ENCODE data around the gene ITGA11.

The ITGA11 gene

DNA sequence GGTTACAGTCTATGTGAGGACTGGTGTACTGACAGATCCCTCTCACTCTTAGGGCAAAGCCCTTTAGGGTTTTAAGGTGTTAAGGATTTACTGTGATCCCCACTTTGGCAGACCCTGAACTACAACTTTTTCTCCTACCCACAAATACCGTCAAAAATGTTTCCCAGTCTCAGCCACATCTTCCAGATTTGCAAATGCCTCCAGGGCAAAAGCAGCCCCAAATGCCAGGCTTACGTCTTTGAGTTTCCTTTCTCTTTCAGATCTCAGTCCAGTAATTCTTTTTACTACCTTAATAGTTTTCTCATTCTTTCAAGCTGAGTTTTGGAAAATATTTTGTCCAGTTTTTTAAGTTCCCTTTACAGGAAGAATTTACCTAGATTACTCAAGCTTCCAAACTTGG, 13.4 kb upstream of the ITGA11 start:
- no peak for DNase-seq (ENCODE audit: low read depth)

DNA sequence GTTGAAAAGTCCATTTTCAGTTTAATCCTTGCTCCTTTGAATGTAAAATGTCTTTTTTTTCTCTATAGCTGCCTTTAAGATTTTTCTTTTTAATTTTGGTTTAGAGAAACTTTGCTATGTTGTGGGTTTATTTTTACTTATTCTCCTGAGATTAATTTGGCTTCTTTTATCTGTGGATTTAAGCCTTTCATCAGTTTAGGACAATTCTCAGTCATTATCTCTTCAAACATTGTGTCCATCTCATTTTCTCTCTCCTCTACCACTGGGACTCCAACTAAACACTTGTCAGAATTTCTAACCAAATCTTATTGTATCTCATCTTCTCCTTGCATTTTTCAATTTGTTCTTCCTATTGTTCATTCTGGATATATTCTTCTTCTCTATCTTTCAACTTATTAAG, 12.4 kb upstream of the ITGA11 start:
- no peak for DNase-seq (ENCODE audit: low read depth)

GRCh38 chr15:68442903-68443302, 10.9 kb upstream of the ITGA11 start:
- no peak for DNase-seq (ENCODE audit: low read depth)

DNA sequence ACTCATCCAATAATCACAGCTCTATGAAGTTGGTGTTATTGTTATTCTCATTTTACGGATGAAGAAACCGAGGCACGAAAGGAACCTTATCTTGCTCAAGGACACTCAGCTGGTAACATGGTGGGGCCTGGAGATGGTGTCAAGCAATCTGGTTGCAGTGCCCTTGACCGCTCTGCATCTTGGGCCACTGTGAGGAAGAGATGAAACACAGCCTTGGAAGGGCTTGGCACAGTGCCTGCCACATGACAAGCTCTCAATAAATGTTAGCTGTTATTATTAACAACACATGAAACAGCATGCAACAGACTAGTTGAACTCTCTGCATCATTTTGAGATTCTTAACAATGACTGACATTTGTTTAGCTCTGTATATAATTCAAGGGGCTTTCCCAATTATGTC, 10.1 kb upstream of the ITGA11 start:
- no peak for DNase-seq (ENCODE audit: low read depth)

DNA sequence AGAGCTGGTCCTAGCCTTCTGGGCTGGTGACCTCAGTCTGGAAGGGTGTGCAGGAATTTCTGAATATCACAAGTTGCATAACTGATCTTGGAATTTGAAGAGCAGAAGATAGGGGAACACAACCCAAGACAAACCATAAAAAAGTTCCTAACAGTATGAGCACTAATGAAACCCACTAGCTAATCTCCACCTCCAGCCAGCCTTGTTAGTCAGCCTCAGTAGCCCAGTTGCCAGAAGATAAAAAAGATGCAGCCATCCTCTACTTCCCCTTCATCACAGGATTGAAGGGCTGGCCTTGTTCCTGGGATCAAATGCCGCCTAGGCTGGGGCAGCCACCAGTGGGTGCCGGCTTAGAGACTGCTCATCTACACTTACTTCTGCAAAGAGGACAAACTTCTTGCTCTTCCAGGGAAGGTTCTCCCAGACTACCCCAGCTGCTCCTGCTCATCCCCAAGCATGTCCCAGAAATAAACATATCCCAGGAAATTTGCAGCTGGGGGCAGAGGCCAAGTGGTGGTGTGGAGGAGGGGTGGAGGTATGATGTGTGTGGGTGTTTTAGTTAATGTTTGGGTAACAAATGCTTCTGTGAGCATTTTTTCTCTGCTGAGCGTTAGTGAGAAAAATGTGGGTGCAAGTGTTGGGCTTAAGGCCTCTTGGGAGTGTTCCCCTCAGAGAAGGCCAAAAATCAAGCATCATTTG, 9.2 kb upstream of the ITGA11 start:
- no peak for DNase-seq (ENCODE audit: low read depth)

GRCh38 chr15:68440136-68440535, 8.2 kb upstream of the ITGA11 start:
- no peak for DNase-seq (ENCODE audit: low read depth)

DNA sequence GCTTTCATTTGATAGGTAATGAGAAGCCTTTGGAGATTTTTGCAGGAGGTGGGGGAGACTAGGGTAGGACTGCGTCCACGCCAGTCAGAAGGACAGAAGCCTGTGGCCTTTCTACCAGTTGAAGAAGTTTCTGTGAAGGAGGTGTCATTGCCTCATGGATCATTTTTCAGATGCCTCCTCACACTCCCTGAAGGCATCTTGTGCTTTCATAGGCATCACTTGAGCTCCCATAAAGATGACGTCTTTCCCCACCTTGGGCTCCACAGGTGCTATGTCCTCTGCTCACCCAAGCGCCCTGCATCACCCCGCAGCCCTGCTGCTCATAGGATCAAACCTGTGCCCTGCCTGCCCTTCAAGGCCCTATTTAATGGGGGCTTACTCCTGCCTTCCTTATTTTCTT, 7.5 kb upstream of the ITGA11 start:
- no peak for DNase-seq (ENCODE audit: low read depth)

- DNase-seq (ENCODE audit: low read depth), result no peak
These were observed 4.7 kb upstream of the ITGA11 start for GRCh38 chr15:68436680-68437079.

GRCh38 chr15:68435966-68436365, 4.0 kb upstream of the ITGA11 start:
- DNase-seq (ENCODE audit: low read depth), result no peak

DNA sequence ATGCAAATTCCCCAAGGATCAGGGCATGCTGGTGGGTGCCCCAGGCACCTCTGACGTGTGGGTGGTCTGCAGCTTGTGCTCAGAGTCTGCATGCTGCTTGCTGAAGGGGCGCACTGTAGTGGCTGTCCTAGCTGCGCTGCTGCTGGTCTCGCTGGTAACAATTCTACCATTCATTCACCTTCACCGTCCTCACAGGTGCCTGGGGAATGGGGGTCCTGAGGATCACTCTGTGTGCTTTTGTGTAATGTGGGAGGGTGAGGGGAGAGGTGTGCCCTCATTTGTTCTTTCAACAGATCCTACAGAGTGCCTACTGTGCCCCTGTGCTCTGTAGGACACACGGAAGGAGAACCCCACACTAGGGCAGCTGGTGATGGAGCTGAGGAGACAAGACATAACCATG, 2.1 kb upstream of the ITGA11 start:
- no peak for DNase-seq (ENCODE audit: low read depth)

- no peak for DNase-seq (ENCODE audit: low read depth)
These were observed 1.6 kb upstream of the ITGA11 start for GRCh38 chr15:68433551-68433950.

GRCh38 chr15:68432441-68433064, 590 bp upstream of the ITGA11 start:
- no peak for DNase-seq (ENCODE audit: low read depth)

GRCh38 chr15:68431037-68431791, 749 bp downstream of the ITGA11 start:
- no peak for DNase-seq (ENCODE audit: low read depth)

DNA sequence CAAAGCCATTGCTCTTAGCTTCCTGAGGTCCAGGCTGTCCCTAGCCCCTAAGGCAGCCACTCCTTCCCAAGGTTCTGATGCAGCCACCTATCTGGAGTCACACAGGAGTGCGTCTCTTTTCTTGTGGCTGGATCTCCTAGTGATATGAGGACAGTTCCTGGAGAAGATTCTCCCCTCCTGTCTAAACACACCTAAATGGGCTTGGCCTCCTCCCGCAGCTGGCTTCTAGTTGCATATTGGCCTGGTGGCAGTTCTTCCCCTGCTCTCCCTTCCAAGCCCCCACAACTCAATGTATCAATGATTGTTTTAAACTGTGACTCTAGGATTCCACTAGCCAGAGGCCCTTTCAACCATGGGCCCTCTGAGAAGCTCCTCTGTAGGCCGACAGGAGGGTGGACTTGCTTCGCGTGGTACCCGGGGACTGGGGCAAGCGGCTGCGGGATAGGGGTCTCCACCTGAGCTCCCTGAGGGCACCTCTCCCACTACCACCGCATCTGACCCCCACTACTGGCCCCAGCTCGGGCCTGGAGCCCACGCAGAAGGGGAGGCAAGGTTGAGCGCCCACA, 1.4 kb downstream of the ITGA11 start:
- no peak for DNase-seq (ENCODE audit: low read depth)

GRCh38 chr15:68429691-68430470, 2.1 kb downstream of the ITGA11 start:
- no peak for DNase-seq (ENCODE audit: low read depth)

DNA sequence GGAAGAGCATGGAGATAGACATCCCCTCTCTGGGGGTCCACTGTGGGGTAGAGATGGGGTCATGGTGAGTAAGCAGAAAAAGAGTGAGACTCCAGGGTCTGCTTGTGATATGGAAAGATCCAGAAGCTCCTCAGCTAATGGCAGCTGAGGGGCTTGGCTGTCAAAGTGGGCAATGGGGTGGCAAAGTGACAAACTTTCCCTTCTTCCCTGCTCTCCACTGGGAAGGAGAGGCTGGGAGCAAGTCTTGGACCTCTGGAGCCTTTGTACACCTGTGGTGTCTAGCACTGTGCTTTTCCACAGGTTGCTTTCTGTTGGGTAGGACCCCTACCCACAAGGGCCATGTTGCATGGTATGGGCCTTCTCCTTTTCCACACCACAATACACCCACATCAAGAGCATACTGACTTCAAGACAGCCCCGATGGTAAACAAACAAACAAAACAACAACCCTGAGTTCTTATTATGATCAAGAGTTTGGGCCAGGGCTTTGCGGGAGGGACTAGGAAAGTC, 3.5 kb downstream of the ITGA11 start:
- DNase-seq (ENCODE audit: low read depth), result no peak

DNA sequence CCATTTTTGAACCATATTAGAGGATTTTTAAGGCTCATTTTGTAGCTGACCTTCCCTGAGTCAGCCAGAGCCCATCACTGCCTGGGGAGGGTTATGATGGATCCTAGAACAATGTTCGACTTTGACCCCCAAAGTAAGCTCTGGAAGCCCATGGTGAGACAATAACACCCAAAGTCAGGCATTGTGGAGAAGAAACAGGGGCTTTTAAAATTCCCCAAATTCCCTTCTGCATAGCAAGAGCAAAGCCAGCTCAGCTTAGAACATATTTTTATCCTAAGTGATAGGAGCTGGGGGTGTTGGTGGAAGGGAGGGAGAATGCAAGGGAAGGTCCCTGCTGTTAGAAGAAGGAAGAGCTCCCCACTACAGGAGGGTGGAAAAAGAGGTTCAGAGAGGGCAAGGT, 4.0 kb downstream of the ITGA11 start:
- DNase-seq (ENCODE audit: low read depth), result no peak

- DNase-seq (ENCODE audit: low read depth), result no peak
These were observed 4.6 kb downstream of the ITGA11 start for GRCh38 chr15:68427366-68427765.

GRCh38 chr15:68426116-68426515, 5.8 kb downstream of the ITGA11 start:
- DNase-seq (ENCODE audit: low read depth), result no peak

DNA sequence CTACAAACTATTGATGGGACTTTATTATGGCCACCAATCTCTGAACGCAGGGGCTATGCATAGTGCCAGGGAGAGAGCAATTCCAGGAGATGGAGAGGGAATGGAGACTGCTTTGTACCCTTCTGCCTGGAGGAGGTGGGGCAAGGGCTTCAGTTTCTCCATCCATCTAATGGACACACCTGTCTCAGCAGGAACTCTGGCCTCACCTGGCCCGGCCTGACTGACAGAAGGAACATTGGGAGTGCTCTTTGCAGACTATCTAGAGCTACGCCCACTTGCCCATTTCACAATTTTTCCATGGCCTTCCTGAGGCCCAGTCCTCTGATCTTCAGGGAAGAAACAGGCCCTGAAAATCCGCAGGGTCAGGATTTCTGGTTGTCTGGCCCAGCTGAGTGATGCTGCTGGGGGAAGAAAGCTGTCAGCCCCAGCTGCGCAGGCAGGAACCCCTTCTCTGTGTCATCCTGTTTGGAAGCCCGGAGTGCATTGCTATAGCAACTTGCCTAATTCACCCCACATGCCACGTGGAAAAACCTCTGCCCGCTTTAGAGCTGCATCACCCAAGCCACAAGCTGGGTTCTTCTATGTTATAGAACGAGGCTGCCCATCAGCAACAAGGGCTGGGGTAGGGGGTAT, 6.4 kb downstream of the ITGA11 start:
- no peak for DNase-seq (ENCODE audit: low read depth)

- DNase-seq (ENCODE audit: low read depth), result no peak
These were observed 7.1 kb downstream of the ITGA11 start for GRCh38 chr15:68424754-68425390.

All from non-pigmented ciliary epithelial cell (primary cell).